SU-DHL-6 (cell line): ENCODE results near the gene HINT1.

ENCODE experiments used
- EZH2phosphoT487 ChIP-seq: fragments of 200-600 bp; sonication (generic), shearing (Covaris generic); conservative IDR thresholded peaks from 2 replicates; pipeline ENCODE4 v1.6.1; 2018; ENCODE audit warnings: mild to moderate bottlenecking, antibody characterized with exemption, low read length, moderate library complexity, mixed read lengths
- TF ChIP-seq, protein P1 (sequence below): fragments of 200-600 bp; sonication (generic); IDR thresholded peaks from one replicate; pipeline ENCODE4 v1.5.1; 2017; ENCODE audit warnings: antibody characterized with exemption, mild to moderate bottlenecking, low read length, moderate library complexity; ENCODE audit not compliant: insufficient read depth, poor library complexity, severe bottlenecking

DNA sequence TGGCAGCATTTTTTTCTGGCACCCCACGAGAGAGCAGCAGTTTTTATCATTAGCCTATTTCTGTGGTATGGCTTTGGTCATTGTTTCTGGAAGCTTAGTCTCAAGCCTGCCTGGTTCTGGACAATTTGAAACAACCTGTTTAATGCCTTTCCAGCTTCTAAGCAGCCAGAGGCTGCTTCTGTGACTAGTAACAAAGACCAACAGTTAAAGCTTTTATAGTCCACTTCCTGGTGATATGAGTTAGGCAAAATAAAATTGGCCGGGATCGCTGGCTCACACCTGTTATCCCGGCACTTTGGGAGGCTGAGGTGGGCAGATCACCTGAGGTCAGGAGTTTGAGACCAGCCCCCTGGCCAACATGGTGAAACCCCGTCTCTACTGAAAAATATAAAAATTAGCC lies 29.7 kb upstream of the HINT1 start:
- TF ChIP-seq, protein P1, sequence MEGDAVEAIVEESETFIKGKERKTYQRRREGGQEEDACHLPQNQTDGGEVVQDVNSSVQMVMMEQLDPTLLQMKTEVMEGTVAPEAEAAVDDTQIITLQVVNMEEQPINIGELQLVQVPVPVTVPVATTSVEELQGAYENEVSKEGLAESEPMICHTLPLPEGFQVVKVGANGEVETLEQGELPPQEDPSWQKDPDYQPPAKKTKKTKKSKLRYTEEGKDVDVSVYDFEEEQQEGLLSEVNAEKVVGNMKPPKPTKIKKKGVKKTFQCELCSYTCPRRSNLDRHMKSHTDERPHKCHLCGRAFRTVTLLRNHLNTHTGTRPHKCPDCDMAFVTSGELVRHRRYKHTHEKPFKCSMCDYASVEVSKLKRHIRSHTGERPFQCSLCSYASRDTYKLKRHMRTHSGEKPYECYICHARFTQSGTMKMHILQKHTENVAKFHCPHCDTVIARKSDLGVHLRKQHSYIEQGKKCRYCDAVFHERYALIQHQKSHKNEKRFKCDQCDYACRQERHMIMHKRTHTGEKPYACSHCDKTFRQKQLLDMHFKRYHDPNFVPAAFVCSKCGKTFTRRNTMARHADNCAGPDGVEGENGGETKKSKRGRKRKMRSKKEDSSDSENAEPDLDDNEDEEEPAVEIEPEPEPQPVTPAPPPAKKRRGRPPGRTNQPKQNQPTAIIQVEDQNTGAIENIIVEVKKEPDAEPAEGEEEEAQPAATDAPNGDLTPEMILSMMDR: no peak
- TF ChIP-seq EZH2phosphoT487: no peak
